ENCODE data around the gene GMIP. TPM values are rescaled to one million over a fixed set of nuclear protein-coding genes. Genes with fewer than 3 reads are reported as not detected.

GMIP gene
- total RNA-seq, 1 donor from 2014 or later: 12.3 TPM

DNA sequence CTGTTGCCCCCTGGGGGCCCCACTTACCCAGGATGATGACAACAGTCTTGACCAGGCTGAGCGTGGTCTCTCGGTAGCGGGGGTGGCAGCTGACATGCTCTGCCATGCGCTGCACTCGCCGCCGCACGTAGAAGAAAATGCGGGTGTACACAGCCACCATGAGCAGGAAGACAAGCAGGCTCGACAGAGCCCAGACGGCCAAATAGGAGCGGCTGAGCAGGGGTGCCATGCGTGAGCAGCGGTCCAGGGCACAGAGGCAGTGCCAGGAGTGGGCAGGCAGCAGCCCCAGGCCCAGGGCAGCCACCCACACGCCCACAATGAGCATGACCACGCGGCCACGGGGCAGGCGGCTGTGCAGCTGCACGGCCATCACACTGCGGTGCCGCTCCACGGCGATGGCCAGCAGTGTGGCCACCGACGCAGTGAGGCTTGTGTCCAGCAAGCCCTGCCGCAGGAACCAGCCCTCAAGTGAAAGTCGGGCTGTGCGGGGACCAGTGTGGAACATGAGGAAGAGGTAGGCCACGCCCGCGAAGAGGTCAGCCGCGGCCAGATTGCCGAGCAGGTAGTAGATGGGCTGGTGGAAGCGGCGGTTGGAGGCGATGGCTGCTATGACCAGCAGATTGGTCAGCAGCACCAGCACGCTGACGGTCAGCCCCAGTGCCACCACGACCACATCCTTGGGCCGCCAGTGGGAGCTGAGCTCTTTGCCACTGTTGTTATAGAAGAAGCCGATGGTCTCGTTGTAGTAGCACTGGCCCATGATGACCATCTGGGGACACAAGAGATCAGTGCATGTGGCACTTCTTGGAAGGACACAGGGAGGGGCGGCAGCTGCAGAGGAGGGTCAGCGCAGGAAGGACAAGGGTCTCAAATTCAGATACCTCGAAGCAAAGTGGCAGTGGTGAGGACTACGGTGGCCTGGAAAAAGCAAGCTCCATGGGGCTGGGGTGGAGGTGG, 16.7 kb downstream of the GMIP start:
- Histone ChIP-seq H3K4me3 (peak overlapping the region in 1 of 2 donors; percentile 62), H3K27me3 (no peaks in the 10 kb centered on the region), H3K36me3 (peaks cover 0 to 3% of the 10 kb centered on the region in 2 donors), H3K9me3 (no peaks in the 10 kb centered on the region), H3K4me1 (peaks cover 15% of the 10 kb centered on the region), H3K27ac (peak overlapping the region; percentile 62)
- no peak for DNase-seq (ENCODE audit: extremely low spot score in 2 of 2)
- TF ChIP-seq POLR2A (IDR thresholded peaks at IDR 0.05) (no peak), POLR2AphosphoS5 (IDR thresholded peaks at IDR 0.05; ENCODE audit: insufficient read depth in 1 of 2, low read depth in 1 of 2) (no peak)
- TF ChIP-seq, protein P1, sequence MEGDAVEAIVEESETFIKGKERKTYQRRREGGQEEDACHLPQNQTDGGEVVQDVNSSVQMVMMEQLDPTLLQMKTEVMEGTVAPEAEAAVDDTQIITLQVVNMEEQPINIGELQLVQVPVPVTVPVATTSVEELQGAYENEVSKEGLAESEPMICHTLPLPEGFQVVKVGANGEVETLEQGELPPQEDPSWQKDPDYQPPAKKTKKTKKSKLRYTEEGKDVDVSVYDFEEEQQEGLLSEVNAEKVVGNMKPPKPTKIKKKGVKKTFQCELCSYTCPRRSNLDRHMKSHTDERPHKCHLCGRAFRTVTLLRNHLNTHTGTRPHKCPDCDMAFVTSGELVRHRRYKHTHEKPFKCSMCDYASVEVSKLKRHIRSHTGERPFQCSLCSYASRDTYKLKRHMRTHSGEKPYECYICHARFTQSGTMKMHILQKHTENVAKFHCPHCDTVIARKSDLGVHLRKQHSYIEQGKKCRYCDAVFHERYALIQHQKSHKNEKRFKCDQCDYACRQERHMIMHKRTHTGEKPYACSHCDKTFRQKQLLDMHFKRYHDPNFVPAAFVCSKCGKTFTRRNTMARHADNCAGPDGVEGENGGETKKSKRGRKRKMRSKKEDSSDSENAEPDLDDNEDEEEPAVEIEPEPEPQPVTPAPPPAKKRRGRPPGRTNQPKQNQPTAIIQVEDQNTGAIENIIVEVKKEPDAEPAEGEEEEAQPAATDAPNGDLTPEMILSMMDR (IDR thresholded peaks at IDR 0.05): no peak
- intact Hi-C loops (cut with DNase I): no loop called here

DNA sequence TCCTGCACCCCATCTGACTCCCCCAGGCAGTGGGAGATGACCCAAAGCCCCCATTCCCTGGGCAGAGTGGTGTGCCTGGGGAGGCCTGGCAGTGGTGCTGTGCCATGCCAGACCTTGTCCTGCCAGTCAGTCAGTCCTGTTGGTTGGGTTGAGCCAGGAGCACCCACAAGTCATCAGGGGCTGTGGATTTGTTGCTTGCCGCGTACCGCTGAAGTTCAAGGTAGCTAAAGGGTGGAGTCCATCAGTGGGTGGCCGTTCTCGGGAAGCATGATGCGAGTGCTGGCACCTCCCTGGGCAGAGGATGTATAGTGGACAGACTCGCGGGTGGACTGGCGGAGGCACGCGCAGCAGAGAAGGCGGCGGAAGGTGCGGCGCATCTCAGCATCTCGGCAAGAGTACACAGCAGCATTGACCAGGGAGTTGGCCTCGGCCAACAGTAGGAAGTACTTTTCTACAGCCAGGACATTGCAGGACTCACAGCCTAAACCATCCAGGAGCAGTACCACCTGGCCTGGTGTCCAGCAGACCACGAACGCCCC, 19.4 kb downstream of the GMIP start:
- Histone ChIP-seq H3K27ac (no peak overlapping the region), H3K27me3 (no peaks in the 10 kb centered on the region), H3K36me3 (no peaks in the 10 kb centered on the region), H3K9me3 (no peaks in the 10 kb centered on the region), H3K4me1 (peaks cover 17% of the 10 kb centered on the region), H3K4me3 (no peak overlapping the region)
- intact Hi-C loops (cut with DNase I): no loop called here
- TF ChIP-seq POLR2A (IDR thresholded peaks at IDR 0.05): no peak
- TF ChIP-seq POLR2AphosphoS5 (IDR thresholded peaks at IDR 0.05; ENCODE audit: insufficient read depth in 1 of 2, low read depth in 1 of 2): no peak
- TF ChIP-seq, protein P1 (IDR thresholded peaks at IDR 0.05): no peak
- DNase-seq (ENCODE audit: extremely low spot score in 2 of 2): no peak

DNA sequence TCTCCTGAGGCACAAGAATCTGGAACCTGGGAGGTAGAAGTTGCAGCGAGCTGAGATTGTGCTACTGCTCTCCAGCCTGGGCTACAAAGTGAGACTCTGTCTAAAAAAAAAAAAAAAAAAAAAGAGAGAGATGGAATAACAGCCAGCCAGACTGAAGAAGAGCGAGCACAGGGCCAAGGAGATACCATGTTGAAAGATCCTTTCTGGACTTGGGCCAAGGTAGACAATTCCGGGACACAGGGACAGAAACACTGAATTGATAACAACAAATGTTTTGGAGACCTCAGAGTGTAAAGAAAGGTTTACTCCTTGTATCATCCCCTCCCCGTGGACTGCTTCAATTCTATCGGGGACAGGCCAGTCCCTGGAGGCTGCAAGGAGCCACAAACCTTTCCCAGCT, 20.1 kb downstream of the GMIP start:
- Histone ChIP-seq H3K27me3 (no peaks in the 10 kb centered on the region), H3K4me3 (no peak overlapping the region), H3K36me3 (no peaks in the 10 kb centered on the region), H3K9me3 (no peaks in the 10 kb centered on the region), H3K27ac (no peak overlapping the region), H3K4me1 (peaks cover 16% of the 10 kb centered on the region)
- intact Hi-C loops (cut with DNase I): no loop called here
- DNase-seq (ENCODE audit: extremely low spot score in 2 of 2): no peak
- TF ChIP-seq POLR2A (IDR thresholded peaks at IDR 0.05) (no peak), POLR2AphosphoS5 (IDR thresholded peaks at IDR 0.05; ENCODE audit: insufficient read depth in 1 of 2, low read depth in 1 of 2) (no peak)
- TF ChIP-seq, protein P1 (IDR thresholded peaks at IDR 0.05): no peak

DNA sequence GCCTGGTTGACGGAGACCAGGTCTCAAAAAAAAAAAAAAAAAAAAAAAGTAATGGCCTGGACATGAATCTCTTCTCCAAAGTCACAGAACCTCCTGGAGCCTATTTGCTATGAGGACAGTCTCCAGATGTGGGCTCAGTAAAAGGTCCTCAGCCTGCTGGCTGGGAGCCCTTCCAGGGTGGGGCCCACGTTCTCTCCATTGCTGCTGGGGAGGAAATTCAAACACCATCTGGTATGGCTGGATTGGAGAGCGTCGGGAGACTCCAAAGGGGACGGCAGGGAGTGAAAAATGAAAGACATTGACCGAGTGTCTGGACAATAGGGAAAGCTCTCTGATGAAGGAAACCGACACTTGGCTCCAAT, 23.6 kb downstream of the GMIP start:
- H3K27me3 ChIP-seq: no peaks in the 10 kb centered on the region
- DNase-seq (ENCODE audit: extremely low spot score in 2 of 2): no peak
- no peak overlapping the region for H3K4me3 ChIP-seq
- H3K9me3 ChIP-seq: no peaks in the 10 kb centered on the region
- TF ChIP-seq, protein P1 (IDR thresholded peaks at IDR 0.05): no peak
- TF ChIP-seq POLR2AphosphoS5 (IDR thresholded peaks at IDR 0.05; ENCODE audit: insufficient read depth in 1 of 2, low read depth in 1 of 2) (no peak), POLR2A (IDR thresholded peaks at IDR 0.05) (no peak)
- no peak overlapping the region for H3K27ac ChIP-seq
- intact Hi-C loops (cut with DNase I): no loop called here
- H3K4me1 ChIP-seq: peaks cover 7% of the 10 kb centered on the region
- no peaks in the 10 kb centered on the region for H3K36me3 ChIP-seq

All from vagina (tissue), 2 donors.